Activated T-cell treated with anti-CD3 and anti-CD28 coated beads, Interleukin-2, amount 50 U/mL, for 48 hours (primary cell): ENCODE measurements around the gene DMRTC1.
"Not testable (repeated sequence)": the region's sequence is repeated elsewhere in the genome, so short reads cannot be mapped to it uniquely, and the experiment has no call there.

Source experiments
- DNase-seq, 2 experiments: peaks; one replicate each; pipeline ENCODE4 v3.0.0-alpha.2; 2020

Gene DMRTC1

DNA sequence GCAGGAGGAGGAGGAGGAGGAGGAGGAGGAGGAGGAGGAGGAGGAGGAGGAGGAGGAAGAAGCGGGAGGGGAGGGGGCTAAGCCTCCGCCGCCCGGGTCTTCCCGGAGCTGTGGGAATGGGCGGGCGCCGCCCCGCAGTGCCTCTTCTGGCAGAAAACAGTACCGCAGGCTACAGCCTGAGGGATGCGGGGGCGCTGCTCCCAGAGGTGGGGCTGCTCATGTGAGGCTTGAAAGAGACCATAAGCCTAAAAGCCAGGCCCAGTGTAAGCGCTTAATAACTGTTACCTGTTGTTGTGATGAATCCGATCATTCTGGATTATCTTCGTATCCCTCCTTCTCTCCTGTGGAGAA lies at the start of gene DMRTC1:
TSS of gene DMRTC1 (minus strand) at position 19 of the 351 bp plus-strand sequence. CDS start 68,143 bp downstream, outside the sequence.
- DNase-seq, result not testable (repeated sequence)

DNA sequence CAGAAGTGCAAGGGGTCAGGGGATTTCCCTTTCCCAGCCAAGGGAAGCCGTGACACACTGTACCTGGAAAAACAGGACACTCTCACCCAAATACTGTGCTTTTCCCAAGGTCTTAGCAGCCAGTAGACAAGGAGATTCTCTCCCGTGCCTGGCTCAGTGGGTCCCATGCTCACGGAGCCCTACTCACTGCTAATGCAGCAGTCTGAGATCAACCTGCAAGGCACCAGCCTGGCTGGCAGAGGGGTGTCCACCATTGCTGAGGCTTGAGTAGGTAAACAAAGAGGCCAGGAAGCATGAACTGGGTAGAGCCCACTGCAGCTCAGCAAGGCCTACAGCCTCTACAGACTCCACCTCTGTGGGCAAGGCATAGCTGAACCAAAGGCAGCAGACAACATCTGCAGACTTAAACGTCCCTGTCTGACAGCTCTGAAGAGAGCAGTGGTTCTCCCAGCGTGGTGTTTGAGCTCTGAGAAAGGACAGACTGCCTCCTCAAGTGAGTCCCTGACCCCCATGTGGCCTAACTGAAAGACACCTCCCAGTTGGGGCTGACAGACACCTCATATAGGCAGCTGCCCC lies 37.3 kb upstream of the DMRTC1 start:
- not testable (repeated sequence) for DNase-seq

DNA sequence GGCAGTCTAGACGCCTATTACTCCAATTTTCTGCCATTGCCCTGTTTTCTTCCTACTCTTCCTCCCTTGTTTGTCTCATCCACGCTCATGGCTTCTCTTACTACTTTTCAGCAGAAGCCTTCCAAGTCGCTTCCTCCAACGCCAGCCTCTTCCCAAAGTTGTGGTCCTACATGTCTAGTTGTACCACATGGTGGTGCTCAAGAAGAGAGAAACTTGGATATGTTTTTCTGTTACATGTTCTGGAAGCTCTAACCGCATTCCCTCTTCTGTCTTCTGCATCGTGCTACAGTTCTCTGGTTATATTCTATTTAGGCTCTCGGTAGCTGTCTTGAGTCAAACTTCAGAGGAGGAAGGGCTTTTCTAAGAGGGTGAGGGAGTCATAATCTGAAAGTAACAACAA lies 31.2 kb upstream of the DMRTC1 start:
- not testable (repeated sequence) for DNase-seq

DNA sequence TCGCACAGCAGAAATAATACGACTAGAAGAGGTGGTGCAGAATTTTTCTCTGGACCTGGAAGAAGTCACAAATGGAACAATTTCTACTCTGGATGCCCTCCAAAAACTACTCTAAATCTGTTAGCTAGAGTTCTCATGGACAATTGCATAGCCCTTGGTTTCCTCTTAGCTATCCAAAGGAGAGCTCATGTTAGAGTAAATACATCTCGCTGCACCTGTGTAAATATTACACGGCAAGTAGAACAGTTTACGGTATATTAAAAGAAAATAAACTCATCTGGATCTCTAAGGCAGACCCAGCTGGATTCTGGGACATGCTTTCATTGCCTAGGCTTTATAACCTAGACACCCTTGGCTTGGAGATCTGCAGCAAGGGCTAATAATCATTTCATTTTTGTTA lies 28.2 kb upstream of the DMRTC1 start:
- not testable (repeated sequence) for DNase-seq

DNA sequence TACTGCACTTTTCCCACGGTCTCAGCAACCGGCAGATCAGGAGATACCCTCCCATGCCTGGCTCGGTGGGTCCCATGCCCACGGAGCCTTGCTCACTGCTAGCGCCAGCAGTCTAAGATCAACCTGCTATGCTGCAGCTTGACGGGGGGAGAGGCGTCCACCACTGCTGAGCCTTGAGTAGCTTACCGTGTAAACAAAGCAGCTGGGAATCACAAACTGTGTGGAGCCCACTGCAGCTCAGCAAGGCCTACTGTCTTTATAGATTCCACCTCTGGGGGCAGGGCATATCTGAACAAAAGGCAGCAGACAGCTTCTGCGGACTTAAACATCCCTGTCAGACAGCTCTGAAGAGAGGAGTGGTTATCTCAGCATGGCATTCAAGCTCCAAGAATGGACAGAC lies 16.3 kb upstream of the DMRTC1 start:
- not testable (repeated sequence) for DNase-seq

DNA sequence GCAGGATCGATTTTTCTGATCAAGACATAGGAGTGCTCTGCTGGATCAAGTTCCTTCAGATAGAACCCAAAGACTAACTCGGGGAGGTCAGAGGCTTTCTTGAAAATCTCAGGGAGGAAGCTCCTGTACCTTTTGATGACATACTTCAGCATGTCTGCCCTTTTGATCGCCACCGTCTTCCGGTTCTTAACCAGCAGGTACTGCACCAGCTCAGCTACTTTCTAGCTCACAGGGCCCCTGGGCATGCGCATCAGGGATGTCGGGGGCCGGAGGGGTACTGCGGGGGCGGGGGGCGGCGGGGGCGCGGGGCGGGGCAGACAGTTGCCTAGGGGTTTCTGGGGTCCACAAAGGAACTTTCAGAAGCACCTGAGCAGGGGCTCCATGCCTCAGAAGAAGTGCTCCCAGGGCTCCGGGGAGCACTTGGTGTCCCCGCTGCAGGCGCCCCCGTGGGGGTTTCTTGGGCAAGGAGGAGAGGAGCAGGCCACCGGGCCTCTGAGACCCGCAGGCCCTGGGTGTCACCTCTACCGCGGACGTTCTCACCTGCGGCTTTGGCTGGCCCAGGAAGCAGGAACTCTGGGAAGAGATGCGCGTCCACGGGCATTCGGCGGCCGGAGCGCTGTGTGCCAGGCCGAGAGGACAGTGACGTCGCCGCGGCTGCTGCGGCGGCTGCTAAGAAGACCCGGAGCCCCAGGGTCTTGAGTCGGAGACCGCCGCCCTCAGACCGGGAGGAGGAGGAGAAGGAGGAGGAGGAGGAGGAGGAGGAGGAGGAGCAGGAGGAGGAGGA lies 410 bp downstream of the DMRTC1 start:
- not testable (repeated sequence) for DNase-seq

GRCh38 chrX:72942272-72942671 lies 1.4 kb downstream of the DMRTC1 start:
- DNase-seq, result not testable (repeated sequence)

- not testable (repeated sequence) for DNase-seq
Observed at GRCh38 chrX:72937906-72938305, 5.7 kb downstream of the DMRTC1 start, which contains the start of gene FAM236A. TSS of gene FAM236A (plus strand) at chrX:72938206. CDS start at chrX:72938263, 57 bp downstream.

GRCh38 chrX:72936882-72937455 lies 6.7 kb downstream of the DMRTC1 start:
- DNase-seq, result not testable (repeated sequence)

DNA sequence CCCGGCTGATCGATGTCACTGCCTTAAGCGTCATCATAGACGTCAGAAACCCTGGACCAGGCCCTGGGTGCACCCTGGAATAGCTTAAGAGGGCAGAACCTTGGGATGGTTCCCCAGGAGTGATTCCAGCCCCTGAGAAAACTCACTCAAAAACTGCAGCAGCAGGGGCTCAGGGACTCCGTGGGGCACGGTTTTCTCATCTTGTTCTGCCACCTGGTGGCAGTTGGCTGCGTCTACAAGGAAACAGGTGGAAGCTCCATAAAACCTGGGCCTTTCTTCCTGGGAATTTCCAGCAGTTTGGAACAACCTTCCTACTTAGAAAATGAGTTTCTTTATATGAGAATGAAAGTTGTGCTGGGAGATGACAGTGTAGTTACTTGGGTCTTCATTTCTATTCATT lies 7.2 kb downstream of the DMRTC1 start:
- DNase-seq, result not testable (repeated sequence)

DNA sequence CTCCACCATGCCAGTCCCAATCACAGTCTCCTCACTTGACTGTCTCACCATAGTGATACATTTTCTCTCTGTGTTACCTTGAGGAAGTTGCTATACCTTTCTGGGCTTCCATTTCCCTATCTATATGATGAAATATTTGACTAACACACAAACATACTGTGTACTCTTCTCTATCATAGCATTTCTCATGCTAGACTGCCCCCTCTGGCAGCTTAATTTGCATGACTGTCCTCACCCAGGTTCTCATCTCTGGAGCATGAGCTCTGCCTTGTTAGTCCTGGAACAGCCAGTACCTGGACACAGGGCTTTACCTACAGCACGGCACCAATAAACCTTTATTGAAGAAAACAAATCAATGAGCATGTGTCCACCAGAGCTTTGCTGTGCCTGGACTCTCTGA lies 11.4 kb downstream of the DMRTC1 start:
- not testable (repeated sequence) for DNase-seq

DNA sequence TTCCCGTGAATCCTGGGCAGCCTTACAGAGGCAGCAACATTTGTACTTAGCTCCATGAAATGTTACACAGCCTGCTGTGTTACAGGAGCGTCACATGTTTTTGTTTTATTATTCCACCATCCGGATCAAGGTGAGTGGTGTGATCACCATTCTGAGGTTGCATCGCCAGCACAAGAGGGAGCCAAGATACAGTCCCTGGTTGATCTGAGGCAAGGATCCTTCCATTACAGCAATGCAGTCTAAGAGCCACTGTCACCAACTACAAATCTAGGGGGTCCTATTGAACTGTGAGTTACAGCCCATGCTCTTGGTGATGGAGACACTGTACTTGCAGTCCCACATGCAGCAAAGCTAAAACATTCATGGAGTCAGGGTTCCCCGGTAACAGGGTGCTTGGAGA lies 27.5 kb downstream of the DMRTC1 start:
- DNase-seq, result not testable (repeated sequence)

- not testable (repeated sequence) for DNase-seq
Observed at GRCh38 chrX:72912315-72912714, 31.3 kb downstream of the DMRTC1 start, which contains the start of gene FAM236C. TSS of gene FAM236C (plus strand) at chrX:72912615. CDS start at chrX:72912715, 100 bp downstream.

- DNase-seq, result not testable (repeated sequence)
Observed at GRCh38 chrX:72889740-72890139, 53.9 kb downstream of the DMRTC1 start.

GRCh38 chrX:72882898-72883297 lies 60.7 kb downstream of the DMRTC1 start:
- DNase-seq, result not testable (repeated sequence)

- DNase-seq, result not testable (repeated sequence)
Observed at GRCh38 chrX:72837532-72837931, 106.1 kb downstream of the DMRTC1 start.

DNA sequence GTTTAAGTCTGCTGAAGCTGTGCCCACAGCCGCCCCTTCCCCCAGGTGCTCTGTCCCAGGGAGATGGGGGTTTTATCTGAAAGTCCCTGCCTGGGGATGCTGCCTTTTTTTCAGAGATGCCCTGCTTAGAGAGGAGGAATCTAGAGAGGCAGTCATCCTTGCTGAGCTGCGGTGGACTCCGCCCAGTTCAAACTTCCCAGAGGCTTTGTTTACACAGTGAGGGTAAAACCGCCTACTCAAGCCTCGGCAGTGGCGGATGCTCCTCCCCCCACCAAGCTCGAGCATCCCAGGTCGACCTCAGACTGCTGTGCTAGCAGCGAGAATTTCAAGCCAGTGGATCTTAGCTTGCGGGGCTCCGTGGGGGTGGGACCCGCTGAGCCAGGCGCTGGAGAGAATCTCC lies 112.9 kb downstream of the DMRTC1 start:
- DNase-seq, result not testable (repeated sequence)
